OCI-LY7 (cell line): ENCODE results near the gene P2RY8. TPM values are rescaled to one million over a fixed set of nuclear protein-coding genes. Genes with fewer than 3 reads are reported as not detected.

ENCODE experiments used
- BruUV-seq: library from RNA; stranded (reverse); fragments of 400-500 nt; replicated peaks from 2 replicates; lab custom pipeline; 2021; lab: Mats Ljungman, UMichigan
- CTCF ChIA-PET: fragments of 300-600 bp; sonication (Branson Sonifier 250); formaldehyde crosslinking; loops from one replicate; lab custom pipeline; 2022; ENCODE audit warnings: antibody characterized with exemption; ENCODE audit not compliant: unreplicated experiment; lab: Charles Lee
- POLR2A ChIA-PET: fragments of 300-600 bp; sonication (Branson Sonifier 250); formaldehyde crosslinking; loops from one replicate; lab custom pipeline; 2022; ENCODE audit warnings: antibody characterized with exemption; lab: Charles Lee
- DNase-seq: peaks from one replicate; pipeline ENCODE4 v3.0.0-alpha.2; 2015; ENCODE audit warnings: low spot score
- H2AFZ ChIP-seq: fragments of 200-600 bp; sonication (generic), shearing (Covaris generic); 2 replicates; pipeline ENCODE4 v1.6.1; 2014; ENCODE audit warnings: mild to moderate bottlenecking, antibody characterized with exemption, low read length, moderate library complexity
- H3K27ac ChIP-seq: fragments of 200-600 bp; sonication (generic); 2 replicates; pipeline ENCODE4 v1.5.1; 2014; ENCODE audit warnings: mixed run types, low read depth, mild to moderate bottlenecking, moderate library complexity, low read length, inconsistent platforms; ENCODE audit not compliant: poor library complexity, severe bottlenecking
- H3K36me3 ChIP-seq: fragments of 200-600 bp; sonication (generic); 2 replicates; pipeline ENCODE4 v1.6.1; 2014; ENCODE audit warnings: mild to moderate bottlenecking, antibody characterized with exemption, low read length, moderate library complexity, mixed read lengths; ENCODE audit not compliant: insufficient read depth
- H3K4me1 ChIP-seq: fragments of 200-600 bp; sonication (generic); 2 replicates; pipeline ENCODE4 v1.5.1; 2014; ENCODE audit warnings: mild to moderate bottlenecking, low read length; ENCODE audit not compliant: insufficient read depth, poor library complexity, severe bottlenecking
- H3K4me2 ChIP-seq: fragments of 200-600 bp; sonication (generic); 2 replicates; pipeline ENCODE4 v1.6.1; 2014; ENCODE audit warnings: mild to moderate bottlenecking, low read length
- H3K4me3 ChIP-seq: fragments of 200-600 bp; sonication (generic); 2 replicates; pipeline ENCODE4 v1.5.1; 2014; ENCODE audit warnings: mild to moderate bottlenecking, low read depth, low read length; ENCODE audit not compliant: poor library complexity, severe bottlenecking
- H3K79me2 ChIP-seq: fragments of 200-600 bp; sonication (generic); 2 replicates; pipeline ENCODE4 v1.6.1; 2016; ENCODE audit warnings: low read depth, mild to moderate bottlenecking, low read length, moderate library complexity, mixed read lengths; ENCODE audit not compliant: insufficient read depth
- H3K9me2 ChIP-seq: fragments of 200-600 bp; sonication (generic); 2 replicates; pipeline ENCODE4 v1.6.1; 2016; ENCODE audit warnings: mild to moderate bottlenecking, low read length, mixed read lengths; ENCODE audit not compliant: insufficient read depth
- H3K9me3 ChIP-seq: fragments of 200-600 bp; sonication (generic); 2 replicates; pipeline ENCODE4 v1.6.1; 2014; ENCODE audit warnings: mild to moderate bottlenecking, mixed run types, low read length, mixed read lengths
- H4K20me1 ChIP-seq: fragments of 200-600 bp; sonication (generic); 2 replicates; pipeline ENCODE4 v1.6.1; 2014; ENCODE audit warnings: mild to moderate bottlenecking, antibody characterized with exemption, low read length, moderate library complexity, mixed read lengths; ENCODE audit not compliant: insufficient read depth
- EZH2phosphoT487 ChIP-seq: fragments of 200-600 bp; sonication (generic); IDR thresholded peaks from 2 replicates; pipeline ENCODE4 v1.6.1; 2018; ENCODE audit warnings: low read depth, borderline replicate concordance, mild to moderate bottlenecking, mixed run types, antibody characterized with exemption, low read length, moderate library complexity, mixed read lengths
- intact Hi-C: fragments of 100-400 bp; cut with micrococcal nuclease; formaldehyde crosslinking; loops from one replicate; pipeline ENCODE4 v1.10.0; 2022; ENCODE audit not compliant: unreplicated experiment
- total RNA-seq, 2 experiments: library from RNA; depleted of rRNA in 1 of 2; stranded (reverse); fragments of >200 nt in 1 of 2; shearing (Covaris generic) in 1 of 2; gene quantifications; 2 replicates each; pipeline ENCODE4 v1.2.3, GENCODE V29; 2014 to 2022
- TF ChIP-seq, protein P1 (sequence below): fragments of 200-600 bp; sonication (generic); conservative IDR thresholded peaks from 2 replicates; pipeline ENCODE4 v1.5.1; 2014; ENCODE audit warnings: mild to moderate bottlenecking, antibody characterized with exemption, low read length, moderate library complexity, mixed read lengths

The P2RY8 gene
- total RNA-seq, 2 experiments from 2014 or later: 110 to 149 TPM

DNA sequence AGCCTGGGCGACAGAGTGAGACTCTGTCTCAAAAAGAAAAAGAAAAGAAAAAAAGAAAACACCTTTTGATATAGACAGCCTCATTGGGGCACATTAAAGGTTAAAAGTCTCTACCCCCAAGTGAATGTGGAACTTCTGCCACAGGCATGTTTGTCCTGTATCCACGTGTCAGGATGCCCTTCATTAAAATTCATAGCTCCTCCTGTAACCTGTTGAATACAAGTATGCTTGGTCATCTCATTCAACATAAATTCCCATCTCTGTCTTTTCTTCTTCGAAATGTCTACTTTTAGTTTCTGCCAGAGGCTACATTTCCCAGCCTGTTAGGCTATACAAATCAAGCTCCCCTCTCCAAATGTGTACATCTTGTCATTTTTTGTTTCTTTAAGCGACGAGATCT lies 25.8 kb downstream of the P2RY8 start:
- BruUV-seq: no TSS peak
- Histone ChIP-seq H3K79me2 (peaks cover 57% of the 10 kb centered on the region), H3K4me3 (no peak overlapping the region), H3K27ac (no peak overlapping the region), H3K9me2 (no peaks in the 10 kb centered on the region), H3K36me3 (peaks cover 72% of the 10 kb centered on the region), H2AFZ (no peak overlapping the region), H3K9me3 (0 out of 2 replicates have a peak, but pooled peaks cover 8% of the 10 kb centered on the region), H3K4me1 (peaks cover 19% of the 10 kb centered on the region), H4K20me1 (no peaks in the 10 kb centered on the region), H3K4me2 (no peak overlapping the region)
- ChIA-PET POLR2A (no interaction called here), CTCF (no interaction called here)
- intact Hi-C loops: no loop called here
- TF ChIP-seq EZH2phosphoT487: no peak
- TF ChIP-seq, protein P1, sequence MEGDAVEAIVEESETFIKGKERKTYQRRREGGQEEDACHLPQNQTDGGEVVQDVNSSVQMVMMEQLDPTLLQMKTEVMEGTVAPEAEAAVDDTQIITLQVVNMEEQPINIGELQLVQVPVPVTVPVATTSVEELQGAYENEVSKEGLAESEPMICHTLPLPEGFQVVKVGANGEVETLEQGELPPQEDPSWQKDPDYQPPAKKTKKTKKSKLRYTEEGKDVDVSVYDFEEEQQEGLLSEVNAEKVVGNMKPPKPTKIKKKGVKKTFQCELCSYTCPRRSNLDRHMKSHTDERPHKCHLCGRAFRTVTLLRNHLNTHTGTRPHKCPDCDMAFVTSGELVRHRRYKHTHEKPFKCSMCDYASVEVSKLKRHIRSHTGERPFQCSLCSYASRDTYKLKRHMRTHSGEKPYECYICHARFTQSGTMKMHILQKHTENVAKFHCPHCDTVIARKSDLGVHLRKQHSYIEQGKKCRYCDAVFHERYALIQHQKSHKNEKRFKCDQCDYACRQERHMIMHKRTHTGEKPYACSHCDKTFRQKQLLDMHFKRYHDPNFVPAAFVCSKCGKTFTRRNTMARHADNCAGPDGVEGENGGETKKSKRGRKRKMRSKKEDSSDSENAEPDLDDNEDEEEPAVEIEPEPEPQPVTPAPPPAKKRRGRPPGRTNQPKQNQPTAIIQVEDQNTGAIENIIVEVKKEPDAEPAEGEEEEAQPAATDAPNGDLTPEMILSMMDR: no peak
- DNase-seq: no peak

DNA sequence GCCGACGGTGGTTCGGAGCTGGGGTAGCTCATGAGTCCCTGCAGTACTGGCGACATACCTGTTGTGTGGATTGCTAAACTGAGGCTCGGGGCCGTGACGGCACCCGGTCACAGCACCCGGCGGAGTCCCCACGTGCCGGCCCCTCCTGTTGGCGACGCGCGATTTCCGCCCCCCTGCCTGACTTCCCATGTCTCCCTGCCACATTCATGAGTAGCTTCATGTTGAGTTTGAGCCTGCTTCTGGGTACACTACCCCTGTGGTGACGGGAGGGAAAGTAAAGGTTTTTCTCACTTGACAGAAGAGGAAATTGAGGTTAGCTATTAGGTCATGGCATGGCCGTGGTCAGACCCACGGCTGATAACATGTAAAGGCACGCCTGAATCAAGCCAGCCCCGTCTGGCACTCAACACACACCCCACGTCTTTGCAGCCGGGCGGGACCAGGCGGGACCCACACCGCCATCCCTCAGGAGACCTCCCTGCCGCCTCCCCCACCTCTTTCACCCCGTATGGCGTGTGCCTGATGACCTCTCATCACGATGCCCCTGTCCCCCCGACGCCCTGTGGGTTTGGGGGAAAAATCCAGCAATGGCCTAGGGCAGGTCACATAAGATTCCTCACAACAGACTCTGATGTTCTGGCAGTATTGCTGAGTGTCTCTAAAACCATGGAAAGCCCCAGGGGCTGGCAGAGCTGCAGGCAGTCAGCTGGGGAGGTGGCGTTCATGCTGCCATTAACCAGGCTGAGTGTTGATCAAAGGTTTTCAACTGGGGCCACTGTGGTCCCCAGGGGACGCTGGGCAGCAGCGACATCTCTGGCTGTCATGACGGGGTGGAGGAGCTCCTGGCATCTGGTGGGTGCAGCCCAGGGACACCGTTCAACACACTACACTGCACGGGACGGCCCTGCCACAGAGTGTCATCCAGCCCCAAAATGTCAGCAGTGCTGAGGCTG lies 29.2 kb downstream of the P2RY8 start:
- H3K27ac ChIP-seq: peak overlapping the region; percentile 18
- ChIA-PET POLR2A (no interaction called here), CTCF (no interaction called here)
- peak overlapping the region; percentile 6; the same call in 1 of the 2 replicates for H3K4me2 ChIP-seq
- no peaks in the 10 kb centered on the region for H3K9me2 ChIP-seq
- H3K4me3 ChIP-seq: no peak overlapping the region
- TF ChIP-seq, protein P1: no peak
- no peak for TF ChIP-seq EZH2phosphoT487
- peaks cover 52% of the 10 kb centered on the region for H3K4me1 ChIP-seq
- no peak overlapping the region for H2AFZ ChIP-seq
- no peak for DNase-seq
- no TSS peak for BruUV-seq
- intact Hi-C loops: no loop called here
- H3K79me2 ChIP-seq: peaks cover 62% of the 10 kb centered on the region
- no peaks in the 10 kb centered on the region for H4K20me1 ChIP-seq
- no peaks in the 10 kb centered on the region for H3K9me3 ChIP-seq
- peaks cover 79% of the 10 kb centered on the region for H3K36me3 ChIP-seq

DNA sequence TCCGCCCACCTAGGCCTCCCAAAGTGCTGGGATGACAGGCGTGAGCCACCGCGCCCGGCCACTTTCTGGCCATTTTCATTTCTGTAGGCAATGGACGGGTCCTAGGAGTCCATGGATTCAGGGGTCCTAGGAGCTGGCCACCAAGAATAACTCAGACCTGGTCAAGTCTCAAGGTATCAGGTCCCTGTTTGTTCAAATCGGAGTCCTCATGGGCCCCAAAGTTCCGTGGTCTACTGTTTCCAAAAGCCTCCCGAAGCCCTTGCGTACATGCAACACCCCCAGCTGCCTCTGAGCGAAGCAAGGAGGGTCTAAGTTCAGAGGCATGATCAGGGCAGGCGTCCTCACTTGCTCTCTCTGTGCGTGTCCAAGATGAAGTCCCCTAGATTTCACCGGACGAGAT lies 30.1 kb downstream of the P2RY8 start:
- H2AFZ ChIP-seq: no peak overlapping the region
- intact Hi-C loops: no loop called here
- H3K4me3 ChIP-seq: no peak overlapping the region
- H3K79me2 ChIP-seq: peaks cover 61% of the 10 kb centered on the region
- H3K27ac ChIP-seq: no peak overlapping the region
- TF ChIP-seq, protein P1: no peak
- TF ChIP-seq EZH2phosphoT487: no peak
- peaks cover 61% of the 10 kb centered on the region for H3K4me1 ChIP-seq
- H3K9me2 ChIP-seq: no peaks in the 10 kb centered on the region
- POLR2A ChIA-PET: no interaction called here
- H4K20me1 ChIP-seq: no peaks in the 10 kb centered on the region
- no TSS peak for BruUV-seq
- no peaks in the 10 kb centered on the region; the same call in 1 of the 2 replicates for H3K9me3 ChIP-seq
- H3K4me2 ChIP-seq: no peak overlapping the region
- peaks cover 74% of the 10 kb centered on the region for H3K36me3 ChIP-seq
- no peak for DNase-seq
- CTCF ChIA-PET: no interaction called here
